HepG2 (cell line): Measurements from ENCODE around the gene IGSF8. TPM values are rescaled to one million over a fixed set of nuclear protein-coding genes. Genes with fewer than 3 reads are reported as not detected.

Experiments
- ADNP ChIP-seq: sonication (generic); formaldehyde crosslinking; IDR thresholded peaks from 2 replicates; pipeline ENCODE4 v1.4.0; 2020; ENCODE audit warnings: missing genetic modification reagents
- CEBPB ChIP-seq: IDR thresholded peaks from 2 replicates; pipeline ENCODE4 v1.6.1; 2011; ENCODE audit warnings: low read depth, low read length, improper control_type of control experiment, borderline replicate concordance
- EP300 ChIP-seq, 3 experiments: sonication (generic) in 1 of 3; formaldehyde crosslinking in 1 of 3; IDR thresholded peaks; 2 replicates each; pipeline versions ENCODE4 v1.5.1 to v1.6.1; 2011 to 2020; ENCODE audit warnings: low read depth in 2 of 3, low read length in 2 of 3, borderline replicate concordance in 1 of 3, improper control_type of control experiment in 1 of 3, mild to moderate bottlenecking in 1 of 3, missing genetic modification reagents in 1 of 3, moderate library complexity in 1 of 3
- ETV5 ChIP-seq: IDR thresholded peaks from 2 replicates; pipeline ENCODE4 v1.6.1; 2018; ENCODE audit warnings: missing biosample characterization, missing genetic modification reagents, inconsistent platforms, borderline replicate concordance
- GABPA ChIP-seq, 2 experiments: IDR thresholded peaks; 2 replicates each; pipeline ENCODE4 v1.6.1; 2011 to 2016; ENCODE audit warnings: low read depth in 2 of 2, low read length in 1 of 2, missing biosample characterization in 1 of 2, missing genetic modification characterization in 1 of 2
- GATAD2A ChIP-seq: IDR thresholded peaks from 2 replicates; pipeline ENCODE4 v1.6.1; 2016
- HIC2 ChIP-seq: sonication (generic); formaldehyde crosslinking; IDR thresholded peaks from 2 replicates; pipeline ENCODE4 v1.9.0; 2022; ENCODE audit warnings: low read depth, missing genetic modification reagents
- MEF2D ChIP-seq: sonication (generic); formaldehyde crosslinking; IDR thresholded peaks from 2 replicates; pipeline ENCODE4 v1.5.1; 2020; ENCODE audit warnings: mild to moderate bottlenecking, missing genetic modification reagents
- MLLT10 ChIP-seq: sonication (generic); formaldehyde crosslinking; IDR thresholded peaks from 2 replicates; pipeline ENCODE4 v1.4.0; 2020; ENCODE audit warnings: missing genetic modification reagents
- MTA3 ChIP-seq: sonication (generic); formaldehyde crosslinking; IDR thresholded peaks from 2 replicates; pipeline ENCODE4 v1.4.0; 2020; ENCODE audit warnings: missing genetic modification reagents
- NR2F6 ChIP-seq, 2 experiments: IDR thresholded peaks; 2 replicates each; pipeline ENCODE4 v1.6.1; 2016; ENCODE audit warnings: antibody characterized with exemption in 1 of 2, mild to moderate bottlenecking in 1 of 2
- SRF ChIP-seq: IDR thresholded peaks from 2 replicates; pipeline ENCODE4 v1.6.1; 2011; ENCODE audit warnings: mild to moderate bottlenecking, low read depth, low read length, moderate library complexity
- STAG1 ChIP-seq: sonication (generic); formaldehyde crosslinking; IDR thresholded peaks from 2 replicates; pipeline ENCODE4 v1.4.0; 2020; ENCODE audit warnings: missing genetic modification reagents
- ZMYM3 ChIP-seq: sonication (generic); formaldehyde crosslinking; IDR thresholded peaks from 2 replicates; pipeline ENCODE4 v1.5.1; 2020; ENCODE audit warnings: mild to moderate bottlenecking, missing genetic modification reagents
- ZNF629 ChIP-seq: sonication (generic); formaldehyde crosslinking; conservative IDR thresholded peaks from 2 replicates; pipeline ENCODE4 v1.5.0; 2020; ENCODE audit warnings: missing genetic modification reagents
- ZNF770 ChIP-seq: sonication (generic); formaldehyde crosslinking; IDR thresholded peaks from 2 replicates; pipeline ENCODE4 v1.5.0; 2020; ENCODE audit warnings: mild to moderate bottlenecking, missing genetic modification reagents
- ZSCAN30 ChIP-seq: sonication (generic); formaldehyde crosslinking; IDR thresholded peaks from 2 replicates; pipeline ENCODE4 v1.5.0; 2020; ENCODE audit warnings: mild to moderate bottlenecking, missing genetic modification reagents
- ZSCAN31 ChIP-seq: sonication (generic); formaldehyde crosslinking; IDR thresholded peaks from 2 replicates; pipeline ENCODE4 v1.5.0; 2020; ENCODE audit warnings: low read depth, mild to moderate bottlenecking, missing genetic modification reagents
- polyA plus RNA-seq, 8 experiments: library from polyadenylated mRNA; depleted of rRNA in 3 of 8; stranded (reverse) in 7 of 8; unstranded in 1 of 8; fragments of >200 nt; fragmentation: Illumina TruSeq in 4 of 8; extraction: Trizol in 4 of 8; gene quantifications; 2 replicates each; pipeline versions ENCODE4 v1.2.1 to v1.2.3, GENCODE V29; 2011 to 2016; ENCODE audit warnings: low read depth in 4 of 8, missing spikeins in 1 of 8, mixed read lengths in 1 of 8; ENCODE audit not compliant: insufficient read depth in 1 of 8
- total RNA-seq, 5 experiments: library from RNA; depleted of rRNA; stranded (reverse); fragments of >200 nt; fragmentation: Illumina TruSeq; extraction: Trizol; gene quantifications; 2 replicates each; pipeline ENCODE4 v1.2.3, GENCODE V29; 2016; ENCODE audit warnings: low read depth in 1 of 5
- TF ChIP-seq, protein P1 (sequence below): sonication (generic); formaldehyde crosslinking; IDR thresholded peaks from 2 replicates; pipeline ENCODE4 v1.5.1; 2020; ENCODE audit warnings: mild to moderate bottlenecking, missing genetic modification reagents

IGSF8 gene
- total and polyA plus RNA-seq, 2 of the 13 experiments (the other 11 are each of a cell fraction or from before 2014, with no cell fraction given), result 24.0 to 41.0 TPM

GRCh38 chr1:160108888-160109662 lies 10.7 kb upstream of the IGSF8 start (continued):
- TF ChIP-seq, protein P1, sequence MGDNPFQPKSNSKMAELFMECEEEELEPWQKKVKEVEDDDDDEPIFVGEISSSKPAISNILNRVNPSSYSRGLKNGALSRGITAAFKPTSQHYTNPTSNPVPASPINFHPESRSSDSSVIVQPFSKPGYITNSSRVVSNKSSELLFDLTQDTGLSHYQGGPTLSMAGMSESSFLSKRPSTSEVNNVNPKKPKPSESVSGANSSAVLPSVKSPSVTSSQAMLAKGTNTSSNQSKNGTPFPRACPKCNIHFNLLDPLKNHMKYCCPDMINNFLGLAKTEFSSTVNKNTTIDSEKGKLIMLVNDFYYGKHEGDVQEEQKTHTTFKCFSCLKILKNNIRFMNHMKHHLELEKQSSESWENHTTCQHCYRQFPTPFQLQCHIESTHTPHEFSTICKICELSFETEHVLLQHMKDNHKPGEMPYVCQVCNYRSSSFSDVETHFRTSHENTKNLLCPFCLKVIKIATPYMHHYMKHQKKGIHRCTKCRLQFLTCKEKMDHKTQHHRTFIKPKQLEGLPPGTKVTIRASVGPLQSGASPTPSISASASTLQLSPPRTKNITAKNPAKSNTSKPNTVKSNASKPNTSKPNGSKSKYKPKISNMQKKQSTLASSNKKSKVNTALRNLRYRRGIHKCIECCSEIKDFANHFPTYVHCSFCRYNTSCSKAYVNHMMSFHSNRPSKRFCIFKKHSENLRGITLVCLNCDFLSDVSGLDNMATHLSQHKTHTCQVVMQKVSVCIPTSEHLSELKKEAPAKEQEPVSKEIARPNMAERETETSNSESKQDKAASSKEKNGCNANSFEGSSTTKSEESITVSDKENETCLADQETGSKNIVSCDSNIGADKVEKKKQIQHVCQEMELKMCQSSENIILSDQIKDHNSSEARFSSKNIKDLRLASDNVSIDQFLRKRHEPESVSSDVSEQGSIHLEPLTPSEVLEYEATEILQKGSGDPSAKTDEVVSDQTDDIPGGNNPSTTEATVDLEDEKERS, result peak; percentile 61; the same call in 1 of the 2 replicates
- TF ChIP-seq HIC2 (CRISPR knock-in tag) (no peak), ZNF770 (CRISPR knock-in tag) (peak; percentile 48; the same call in 1 of the 2 replicates), MEF2D (0 out of 2 replicates have a peak, but pooled peaks have one; percentile 30), GABPA (IDR thresholded peaks at IDR 0.05; ENCODE audit: low read depth, low read length) (no peak), GABPA (CRISPR knock-in tag; IDR thresholded peaks at IDR 0.05; ENCODE audit: low read depth) (0 out of 2 replicates have a peak, but pooled peaks have one; percentile 4), MLLT10 (CRISPR knock-in tag) (no peak), ETV5 (peak; percentile 44; the same call in 1 of the 2 replicates), EP300 (IDR thresholded peaks at IDR 0.05; ENCODE audit: low read depth in 2 of 2, low read length in 2 of 2) (peak in 1 of 2 experiments; percentile 59; a peak in 1 of 4 replicates), EP300 (CRISPR knock-in tag; IDR thresholded peaks at IDR 0.05; ENCODE audit: borderline replicate concordance) (no peak), NR2F6 (IDR thresholded peaks at IDR 0.05) (peak; percentile 56; the same call in 1 of the 2 replicates), NR2F6 (CRISPR knock-in tag; IDR thresholded peaks at IDR 0.05) (peak; percentile 42; the same call in 1 of the 2 replicates), STAG1 (CRISPR knock-in tag) (0 out of 2 replicates have a peak, but pooled peaks have one; percentile 6), SRF (no peak), ZSCAN31 (CRISPR knock-in tag) (no peak), MTA3 (CRISPR knock-in tag) (no peak), ZSCAN30 (CRISPR knock-in tag) (0 out of 2 replicates have a peak, but pooled peaks have one; percentile 47), GATAD2A (CRISPR knock-in tag) (peak; percentile 36; the same call in 1 of the 2 replicates), ZMYM3 (CRISPR knock-in tag) (peak; percentile 87), ADNP (CRISPR knock-in tag) (peak; percentile 15; the same call in 1 of the 2 replicates), ZNF629 (CRISPR knock-in tag) (no peak), CEBPB (peak; percentile 84; the same call in 1 of the 2 replicates)
